ENCODE data around the gene IFI30. TPM values are rescaled to one million over a fixed set of nuclear protein-coding genes. Genes with fewer than 3 reads are reported as not detected.

The IFI30 gene
- total RNA-seq (2021): 23.6 and 28.0 TPM in 2 replicates
- long read RNA-seq, transcript IFI30-201 (7 exons, 1,134 nt): major isoform, 55 of 57 reads
- long read RNA-seq, partial matches to known transcripts: 2 of 57 reads
- long read RNA-seq, other reads (novel, unspliced or antisense): 0 of 57 reads

DNA sequence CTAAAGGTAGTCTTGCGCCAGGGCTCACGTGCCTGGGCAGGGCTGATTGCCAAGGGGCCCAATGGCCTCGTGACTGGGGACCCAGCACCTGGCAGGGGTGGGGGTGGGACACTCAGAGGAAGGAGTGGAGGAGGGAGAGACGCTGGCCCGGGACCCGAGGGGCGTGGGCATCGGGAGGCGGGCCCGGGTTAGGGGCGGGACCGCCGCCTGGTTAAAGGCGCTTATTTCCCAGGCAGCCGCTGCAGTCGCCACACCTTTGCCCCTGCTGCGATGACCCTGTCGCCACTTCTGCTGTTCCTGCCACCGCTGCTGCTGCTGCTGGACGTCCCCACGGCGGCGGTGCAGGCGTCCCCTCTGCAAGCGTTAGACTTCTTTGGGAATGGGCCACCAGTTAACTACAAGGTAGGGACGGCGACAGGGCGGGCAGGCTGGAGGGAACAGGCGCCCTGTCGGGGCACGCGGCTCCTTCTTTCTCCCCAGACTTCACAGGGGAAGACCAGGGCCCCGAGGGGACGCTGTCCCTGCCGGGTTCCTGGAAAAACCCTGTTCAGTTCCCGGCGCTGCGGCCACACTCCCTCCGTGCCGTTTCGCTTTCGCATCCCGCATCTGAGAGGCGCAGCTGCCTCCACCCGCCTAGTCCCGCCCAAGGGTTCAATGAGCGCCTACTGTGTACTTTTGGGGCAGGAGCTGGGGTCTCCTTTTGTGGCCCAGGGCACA lies at the start of gene IFI30:
Gene IFI30 (plus strand): TSS at position 242 of the 717 bp plus-strand sequence. CDS start 29 bp downstream, at position 271.
- no peak within 1 kb of the TSS for H3T11ph ChIP-seq (ENCODE audit: low read length)
- H3K9me3 Mint-ChIP-seq: no peaks in the 10 kb centered on the region
- H2BK5ac ChIP-seq (ENCODE audit: insufficient read length, low read length): no peak within 1 kb of the TSS
- no peak within 1 kb of the TSS for H3K27ac ChIP-seq (ENCODE audit: insufficient read length, low read depth, low read length)
- H3K27me3 ChIP-seq (ENCODE audit: insufficient read depth, low read length): no peaks in the 10 kb centered on the region
- no peak within 1 kb of the TSS for H4K8ac ChIP-seq (replicated peaks; ENCODE audit: insufficient read length, low read depth, low read length)
- peak within 1 kb of the TSS; percentile 76 to 85 for H3K4me3 Mint-ChIP-seq
- no peak within 1 kb of the TSS for H3K4ac ChIP-seq (ENCODE audit: low read depth, low read length)
- H3K4me1 Mint-ChIP-seq: peaks cover 9 to 18% of the 10 kb centered on the region in 2 experiments
- no peak within 1 kb of the TSS for H4K91ac ChIP-seq (ENCODE audit: insufficient read length, low read depth, low read length)
- H3K36me3 Mint-ChIP-seq (ENCODE audit: insufficient read depth in 1 of 3, low read depth in 3 of 3): peaks cover 8 to 38% (median 27%) of the 10 kb centered on the region in 3 experiments
- peaks cover 10% of the 10 kb centered on the region for H3K23me2 ChIP-seq (ENCODE audit: insufficient read length, low read depth, low read length, poor library complexity, severe bottlenecking)
- no peak within 1 kb of the TSS for H2AK5ac ChIP-seq (ENCODE audit: insufficient read length, low read length)
- H2BK120ac ChIP-seq (ENCODE audit: low read depth, low read length, poor library complexity, severe bottlenecking): no peak within 1 kb of the TSS
- peak within 1 kb of the TSS; percentile 16; the same call in 1 of the 2 replicates for H3K14ac ChIP-seq (ENCODE audit: insufficient read depth, low read length)
- no peaks in the 10 kb centered on the region for H3K79me2 ChIP-seq (ENCODE audit: insufficient read depth, low read length)
- peak within 1 kb of the TSS; percentile 71 for H3K4me2 ChIP-seq (ENCODE audit: insufficient read depth, insufficient read length, low read length)
- no peaks in the 10 kb centered on the region for H4K20me1 ChIP-seq (ENCODE audit: control insufficient read depth, insufficient read depth, insufficient read length)
- no peak within 1 kb of the TSS for H2BK12ac ChIP-seq (ENCODE audit: insufficient read length, low read depth, low read length)
- no peak within 1 kb of the TSS for H3K56ac ChIP-seq (ENCODE audit: insufficient read length, low read depth, low read length)
- no peak within 1 kb of the TSS for H2BK15ac ChIP-seq (ENCODE audit: low read depth, low read length)
- H3K79me1 ChIP-seq (ENCODE audit: insufficient read depth, low read depth, low read length, poor library complexity, severe bottlenecking): no peaks in the 10 kb centered on the region
- no peak for TF ChIP-seq CTCF (conservative IDR thresholded peaks at IDR 0.05)
- whole genome bisulfite sequencing (ENCODE audit: extremely low coverage, insufficient read length, low lambda C conversion rate): no CpG with 5 or more reads among the region's 47 CpGs
- H2BK20ac ChIP-seq (ENCODE audit: low read depth, low read length, poor library complexity, severe bottlenecking): no peak within 1 kb of the TSS
- H3K23ac ChIP-seq (ENCODE audit: insufficient read length, low read depth, low read length): no peak within 1 kb of the TSS
- H3K27me3 Mint-ChIP-seq (ENCODE audit: low read depth): peaks cover 17% of the 10 kb centered on the region
- no peaks in the 10 kb centered on the region; the same call in 1 of the 2 replicates for H3K4me1 ChIP-seq (ENCODE audit: insufficient read depth, low read length)
- peak within 1 kb of the TSS; percentile 24 for H3K9ac ChIP-seq (ENCODE audit: extremely low read depth, insufficient read length, low read length)
- H3K27ac Mint-ChIP-seq: peak within 1 kb of the TSS in 1 of 3 experiments; percentile 61; a peak in 1 of 7 replicates
- DNase-seq: peak; percentile 89
- H2AFZ ChIP-seq (ENCODE audit: low read length): no peak within 1 kb of the TSS
- H3K18ac ChIP-seq (ENCODE audit: insufficient read length, low read depth, low read length): peak within 1 kb of the TSS; percentile 63
- no peak within 1 kb of the TSS for H4K5ac ChIP-seq (ENCODE audit: insufficient read length, low read depth, low read length)
- no peaks in the 10 kb centered on the region for H3K9me3 ChIP-seq (ENCODE audit: control insufficient read depth, low read depth, low read length)
